Keratinocyte (primary cell): Measurements from ENCODE around the gene IRAK3. TPM values are rescaled to one million over a fixed set of nuclear protein-coding genes. Genes with fewer than 3 reads are reported as not detected.

Experiments used
- DNase-seq: peaks from one replicate; pipeline ENCODE4 v3.0.0-alpha.2; 2011; ENCODE audit warnings: low read depth, missing footprints, low spot score
- FAIRE-seq: peaks from 2 replicates; lab custom pipeline; 2011; peaks lifted over from hg19 to GRCh38; lab: Jason Lieb, UNC
- H2AFZ ChIP-seq: 2 replicates; pipeline ENCODE4 v1.6.0; 2012; ENCODE audit warnings: low read length, control low read depth, inconsistent platforms; ENCODE audit not compliant: control insufficient read depth
- H3K27ac ChIP-seq: 2 replicates; pipeline ENCODE4 v1.5.1; 2011; ENCODE audit warnings: low read length; ENCODE audit not compliant: control insufficient read depth, insufficient read depth
- H3K27me3 ChIP-seq: 3 replicates; pipeline ENCODE4 v1.6.0; 2011; ENCODE audit warnings: low read length; ENCODE audit not compliant: control insufficient read depth, insufficient read depth; ENCODE audit errors: extremely low read depth
- H3K36me3 ChIP-seq, 2 experiments: 2 replicates in 1 of 2; 3 replicates in 1 of 2; pipeline ENCODE4 v1.5.1; 2011; ENCODE audit warnings: low read length in 2 of 2, mild to moderate bottlenecking in 1 of 2; ENCODE audit not compliant: control insufficient read depth in 2 of 2, insufficient read depth in 2 of 2; ENCODE audit errors: extremely low read depth in 1 of 2
- H3K4me1 ChIP-seq: 3 replicates; pipeline ENCODE4 v1.5.1; 2011; ENCODE audit warnings: low read length; ENCODE audit not compliant: control insufficient read depth, insufficient read depth; ENCODE audit errors: extremely low read depth
- H3K4me2 ChIP-seq: 3 replicates; pipeline ENCODE4 v1.6.0; 2011; ENCODE audit warnings: low read depth, low read length; ENCODE audit not compliant: control insufficient read depth, insufficient read depth; ENCODE audit errors: extremely low read depth
- H3K4me3 ChIP-seq, 3 experiments: fragments of 200-600 bp in 1 of 3; sonication (generic) in 1 of 3; 2 replicates in 2 of 3; 3 replicates in 1 of 3; pipeline ENCODE4 v1.5.1; 2011 to 2016; ENCODE audit warnings: low read length in 3 of 3, mild to moderate bottlenecking in 3 of 3, control low read depth in 2 of 3, inconsistent platforms in 1 of 3, low read depth in 1 of 3, mixed read lengths in 1 of 3, mixed run types in 1 of 3, moderate library complexity in 1 of 3; ENCODE audit not compliant: control insufficient read depth in 2 of 3, insufficient read depth in 2 of 3; ENCODE audit errors: extremely low read depth in 1 of 3
- H3K79me2 ChIP-seq: 2 replicates; pipeline ENCODE4 v1.6.0; 2012; ENCODE audit warnings: low read length; ENCODE audit not compliant: control insufficient read depth, insufficient read depth
- H3K9ac ChIP-seq: 3 replicates; pipeline ENCODE4 v1.6.0; 2011; ENCODE audit warnings: low read length; ENCODE audit not compliant: control insufficient read depth, insufficient read depth; ENCODE audit errors: extremely low read depth
- H3K9me1 ChIP-seq: 3 replicates; pipeline ENCODE4 v1.6.0; 2011; ENCODE audit warnings: low read length; ENCODE audit not compliant: control insufficient read depth, insufficient read depth; ENCODE audit errors: extremely low read depth
- H3K9me3 ChIP-seq: 2 replicates; pipeline ENCODE4 v1.5.1; 2012; ENCODE audit warnings: low read depth, low read length; ENCODE audit not compliant: control insufficient read depth
- H4K20me1 ChIP-seq: 3 replicates; pipeline ENCODE4 v1.6.0; 2011; ENCODE audit warnings: low read length; ENCODE audit not compliant: control insufficient read depth, insufficient read depth; ENCODE audit errors: extremely low read depth
- CTCF ChIP-seq, 3 experiments: IDR thresholded peaks in 1 of 3; conservative IDR thresholded peaks in 1 of 3; optimal IDR thresholded peaks in 1 of 3; 2 replicates in 2 of 3; 3 replicates in 1 of 3; pipeline versions ENCODE3 to v1.5.1; 2011; ENCODE audit warnings: low read length in 3 of 3, mild to moderate bottlenecking in 3 of 3, moderate library complexity in 2 of 3, control low read depth in 1 of 3, inconsistent platforms in 1 of 3; ENCODE audit not compliant: insufficient read depth in 2 of 3; ENCODE audit errors: extremely low read depth in 1 of 3
- EZH2 ChIP-seq: IDR thresholded peaks from one replicate; pipeline ENCODE4 v1.6.1; 2012; ENCODE audit warnings: inconsistent platforms, mild to moderate bottlenecking, low read length, moderate library complexity
- dilution Hi-C: fragments of 300-500 bp; cut with MboI; formaldehyde crosslinking; loops from one replicate; pipeline ENCODE4 v1.7.0; 2020; ENCODE audit warnings: low sequenced_read_pairs; ENCODE audit not compliant: extremely low pct_ligation_motif_present
- polyA plus RNA-seq, 5 experiments: library from polyadenylated mRNA; depleted of rRNA in 3 of 5; stranded (reverse) in 3 of 5; stranded (forward) in 1 of 5; unstranded in 1 of 5; fragments of >200 nt; gene quantifications; 1 replicate in 1 of 5; 2 replicates in 3 of 5; 3 replicates in 1 of 5; pipeline versions ENCODE4 v1.2.1 to v1.2.3, GENCODE V29; 2011 to 2012; ENCODE audit warnings: missing spikeins in 2 of 5, low read depth in 1 of 5, low replicate concordance in 1 of 5

IRAK3 gene
- polyA plus RNA-seq, 1 donor (not counting 4 experiments of a cell fraction or from before 2014, with no cell fraction given) = 0.07 TPM

- no peaks in the 10 kb centered on the region for H3K9me1 ChIP-seq
- FAIRE-seq = peak; percentile 43
- dilution Hi-C loops = no loop called here
- no peaks in the 10 kb centered on the region for H4K20me1 ChIP-seq
- no peaks in the 10 kb centered on the region for H3K36me3 ChIP-seq
- peaks cover 8% of the 10 kb centered on the region for H3K27me3 ChIP-seq
- H3K79me2 ChIP-seq = no peaks in the 10 kb centered on the region
- no peak for TF ChIP-seq CTCF (optimal IDR thresholded peaks at IDR 0.05 in 1 of 3, IDR thresholded peaks at IDR 0.05 in 1 of 3, conservative IDR thresholded peaks at IDR 0.05 in 1 of 3; ENCODE audit: extremely low read depth in 1 of 3, insufficient read depth in 2 of 3, low read length in 3 of 3)
- TF ChIP-seq EZH2 = no peak
- DNase-seq = no peak
- no peaks in the 10 kb centered on the region for H3K4me1 ChIP-seq
- no peaks in the 10 kb centered on the region for H3K9me3 ChIP-seq
- H2AFZ ChIP-seq = no peak overlapping the region
- no peak overlapping the region for H3K9ac ChIP-seq
- H3K4me2 ChIP-seq = no peak overlapping the region
- H3K4me3 ChIP-seq = no peak overlapping the region
- H3K27ac ChIP-seq = no peak overlapping the region
Observed at GRCh38 chr12:66296176-66296683, 107.2 kb downstream of the IRAK3 start.

- no peaks in the 10 kb centered on the region for H3K79me2 ChIP-seq
- no peak overlapping the region for H2AFZ ChIP-seq
- no peaks in the 10 kb centered on the region for H4K20me1 ChIP-seq
- DNase-seq = no peak
- no peaks in the 10 kb centered on the region for H3K4me1 ChIP-seq
- FAIRE-seq = no peak
- no peak overlapping the region for H3K27ac ChIP-seq
- no peak for TF ChIP-seq CTCF (optimal IDR thresholded peaks at IDR 0.05 in 1 of 3, IDR thresholded peaks at IDR 0.05 in 1 of 3, conservative IDR thresholded peaks at IDR 0.05 in 1 of 3; ENCODE audit: extremely low read depth in 1 of 3, insufficient read depth in 2 of 3, low read length in 3 of 3)
- TF ChIP-seq EZH2 = no peak
- H3K36me3 ChIP-seq = no peaks in the 10 kb centered on the region
- H3K9me3 ChIP-seq = no peaks in the 10 kb centered on the region
- peaks cover 8% of the 10 kb centered on the region for H3K27me3 ChIP-seq
- no peak overlapping the region for H3K9ac ChIP-seq
- no peak overlapping the region for H3K4me2 ChIP-seq
- no peaks in the 10 kb centered on the region for H3K9me1 ChIP-seq
- dilution Hi-C loops = no loop called here
- H3K4me3 ChIP-seq = no peak overlapping the region
Observed at GRCh38 chr12:66297080-66297479, 108.1 kb downstream of the IRAK3 start.
